HepG2 (cell line): ENCODE measurements around the gene ZBTB46. TPM values are rescaled to one million over a fixed set of nuclear protein-coding genes. Genes with fewer than 3 reads are reported as not detected.

Experiments
- DMAP1 ChIP-seq: IDR thresholded peaks from 2 replicates; pipeline ENCODE4 v1.6.1; 2016
- FOSL2 ChIP-seq: sonication (generic); formaldehyde crosslinking; IDR thresholded peaks from 2 replicates; pipeline ENCODE4 v1.4.0; 2020; ENCODE audit warnings: missing genetic modification reagents
- GPN1 ChIP-seq: sonication (generic); formaldehyde crosslinking; IDR thresholded peaks from 2 replicates; pipeline ENCODE4 v1.5.1; 2020; ENCODE audit warnings: missing genetic modification reagents, borderline replicate concordance
- HOXA5 ChIP-seq: sonication (generic); formaldehyde crosslinking; IDR thresholded peaks from 2 replicates; pipeline ENCODE4 v1.4.0; 2020; ENCODE audit warnings: missing genetic modification reagents
- KDM3A ChIP-seq: IDR thresholded peaks from 2 replicates; pipeline ENCODE4 v1.6.1; 2018; ENCODE audit warnings: low read depth, missing compliant biosample characterization
- KDM5B ChIP-seq: sonication (generic); formaldehyde crosslinking; IDR thresholded peaks from 2 replicates; pipeline ENCODE4 v1.4.0; 2020; ENCODE audit warnings: missing genetic modification reagents, mild to moderate bottlenecking, borderline replicate concordance
- NFIC ChIP-seq: IDR thresholded peaks from 2 replicates; pipeline ENCODE4 v1.6.1; 2012; ENCODE audit warnings: mild to moderate bottlenecking, low read length, inconsistent platforms
- NFRKB ChIP-seq: fragments of 450-650 bp; IDR thresholded peaks from 2 replicates; pipeline ENCODE4 v1.6.1; 2017
- NR1H2 ChIP-seq: sonication (generic); formaldehyde crosslinking; IDR thresholded peaks from 2 replicates; pipeline ENCODE4 v1.8.1; 2022; ENCODE audit warnings: low read depth, missing genetic modification reagents, borderline replicate concordance
- PHF21A ChIP-seq: sonication (generic); formaldehyde crosslinking; IDR thresholded peaks from 2 replicates; pipeline ENCODE4 v1.5.0; 2020; ENCODE audit warnings: mild to moderate bottlenecking, missing genetic modification reagents
- RBAK ChIP-seq: sonication (generic); formaldehyde crosslinking; IDR thresholded peaks from 2 replicates; pipeline ENCODE4 v1.5.1; 2020; ENCODE audit warnings: mild to moderate bottlenecking, missing genetic modification reagents
- RCOR2 ChIP-seq: IDR thresholded peaks from 2 replicates; pipeline ENCODE4 v1.6.1; 2016; ENCODE audit warnings: missing biosample characterization, missing genetic modification reagents
- SAP130 ChIP-seq: IDR thresholded peaks from 2 replicates; pipeline ENCODE4 v1.6.1; 2016; ENCODE audit warnings: low read depth
- TOPORS ChIP-seq: sonication (generic); formaldehyde crosslinking; IDR thresholded peaks from 2 replicates; pipeline ENCODE4 v1.8.0; 2023; ENCODE audit warnings: mild to moderate bottlenecking, missing genetic modification reagents
- ZBTB7A ChIP-seq: sonication (generic); formaldehyde crosslinking; IDR thresholded peaks from 2 replicates; pipeline ENCODE4 v1.8.0; 2022; ENCODE audit warnings: mild to moderate bottlenecking, missing genetic modification reagents
- ZNF205 ChIP-seq: IDR thresholded peaks from 2 replicates; pipeline ENCODE4 v1.6.1; 2018; ENCODE audit warnings: missing biosample characterization, missing genetic modification reagents
- ZNF431 ChIP-seq: sonication (generic); formaldehyde crosslinking; IDR thresholded peaks from 2 replicates; pipeline ENCODE4 v1.9.0; 2022; ENCODE audit warnings: missing genetic modification reagents, low read depth, mild to moderate bottlenecking, borderline replicate concordance
- ZNF451 ChIP-seq: sonication (generic); formaldehyde crosslinking; IDR thresholded peaks from 2 replicates; pipeline ENCODE4 v1.5.0; 2020; ENCODE audit warnings: mild to moderate bottlenecking, missing genetic modification reagents
- ZNF484 ChIP-seq: sonication (generic); formaldehyde crosslinking; IDR thresholded peaks from 2 replicates; pipeline ENCODE4 v1.5.1; 2020; ENCODE audit warnings: mild to moderate bottlenecking, low read depth, missing genetic modification reagents, borderline replicate concordance
- ZNF672 ChIP-seq: sonication (generic); formaldehyde crosslinking; IDR thresholded peaks from 2 replicates; pipeline ENCODE4 v1.8.1; 2022; ENCODE audit warnings: missing genetic modification reagents
- ZNF746 ChIP-seq: sonication (generic); formaldehyde crosslinking; IDR thresholded peaks from 2 replicates; pipeline ENCODE4 v1.8.0; 2022; ENCODE audit warnings: mild to moderate bottlenecking, missing genetic modification reagents
- ZNF766 ChIP-seq: sonication (generic); formaldehyde crosslinking; IDR thresholded peaks from 2 replicates; pipeline ENCODE4 v1.5.0; 2020; ENCODE audit warnings: missing genetic modification reagents, borderline replicate concordance
- ZNF850 ChIP-seq: sonication (generic); formaldehyde crosslinking; conservative IDR thresholded peaks from 2 replicates; pipeline ENCODE4 v1.9.0; 2021; ENCODE audit warnings: mild to moderate bottlenecking, missing genetic modification reagents
- ZNF891 ChIP-seq: sonication (generic); formaldehyde crosslinking; IDR thresholded peaks from 2 replicates; pipeline ENCODE4 v1.5.0; 2020; ENCODE audit warnings: mild to moderate bottlenecking, missing genetic modification reagents
- ZSCAN30 ChIP-seq: sonication (generic); formaldehyde crosslinking; IDR thresholded peaks from 2 replicates; pipeline ENCODE4 v1.5.0; 2020; ENCODE audit warnings: mild to moderate bottlenecking, missing genetic modification reagents
- polyA plus RNA-seq, 8 experiments: library from polyadenylated mRNA; depleted of rRNA in 3 of 8; stranded (reverse) in 7 of 8; unstranded in 1 of 8; fragments of >200 nt; fragmentation: Illumina TruSeq in 4 of 8; extraction: Trizol in 4 of 8; gene quantifications; 2 replicates each; pipeline versions ENCODE4 v1.2.1 to v1.2.3, GENCODE V29; 2011 to 2016; ENCODE audit warnings: low read depth in 4 of 8, missing spikeins in 1 of 8, mixed read lengths in 1 of 8; ENCODE audit not compliant: insufficient read depth in 1 of 8
- total RNA-seq, 5 experiments: library from RNA; depleted of rRNA; stranded (reverse); fragments of >200 nt; fragmentation: Illumina TruSeq; extraction: Trizol; gene quantifications; 2 replicates each; pipeline ENCODE4 v1.2.3, GENCODE V29; 2016; ENCODE audit warnings: low read depth in 1 of 5
- TF ChIP-seq, protein P1 (sequence below): sonication (generic); formaldehyde crosslinking; conservative IDR thresholded peaks from 2 replicates; pipeline ENCODE4 v1.4.0; 2020; ENCODE audit warnings: missing genetic modification reagents
- TF ChIP-seq, protein P2 (sequence below): sonication (generic); formaldehyde crosslinking; IDR thresholded peaks from 2 replicates; pipeline ENCODE4 v1.5.0; 2020; ENCODE audit warnings: missing genetic modification reagents, mild to moderate bottlenecking, borderline replicate concordance
- TF ChIP-seq, protein P3 (sequence below): sonication (generic); formaldehyde crosslinking; IDR thresholded peaks from 2 replicates; pipeline ENCODE4 v1.5.0; 2020; ENCODE audit warnings: missing genetic modification reagents
- TF ChIP-seq, protein P4 (sequence below): sonication (generic); formaldehyde crosslinking; IDR thresholded peaks from 2 replicates; pipeline ENCODE4 v1.4.0; 2020; ENCODE audit warnings: missing genetic modification reagents

The ZBTB46 gene
- total and polyA plus RNA-seq, 2 of the 13 experiments (the other 11 are each of a cell fraction or from before 2014, with no cell fraction given) = 1.6 to 13.5 TPM

DNA sequence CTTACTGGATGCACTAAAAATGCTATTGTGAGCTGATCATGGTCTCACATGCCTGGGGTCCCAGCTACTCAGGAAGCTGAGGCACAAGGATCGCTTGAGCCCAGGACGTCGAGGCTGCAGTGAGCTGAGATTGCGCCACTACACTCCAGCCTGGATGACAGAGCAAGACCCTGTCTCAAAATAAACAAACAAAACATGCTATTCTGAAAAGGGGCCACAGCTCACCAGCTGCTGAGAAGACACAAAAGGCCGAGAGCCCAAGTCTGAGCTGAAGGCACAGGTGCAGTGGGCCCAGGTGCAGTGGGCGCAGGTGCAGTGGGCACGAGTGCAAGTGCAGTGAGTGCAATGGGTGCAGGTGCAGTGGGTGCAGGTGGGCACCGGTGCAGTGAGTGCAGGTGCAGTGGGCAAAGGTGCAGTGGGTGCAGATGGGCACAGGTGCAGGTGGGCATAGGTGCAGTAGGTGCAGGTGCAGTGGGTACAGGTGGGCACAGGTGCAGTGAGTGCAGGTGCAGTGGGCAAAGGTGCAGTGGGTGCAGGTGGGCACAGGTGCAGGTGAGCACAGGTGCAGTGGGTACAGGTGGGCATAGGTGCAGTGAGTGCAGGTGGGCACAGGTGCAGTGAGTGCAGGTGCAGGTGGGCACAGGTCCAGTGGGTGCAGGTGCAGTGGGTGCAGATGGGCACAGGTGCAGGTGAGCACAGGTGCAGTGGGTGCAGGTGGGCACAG, 16.0 kb downstream of the ZBTB46 start (continued):
- TF ChIP-seq ZNF850 (no peak), ZNF746 (CRISPR knock-in tag) (no peak), FOSL2 (CRISPR knock-in tag) (no peak), ZNF451 (CRISPR knock-in tag) (no peak), SAP130 (CRISPR knock-in tag) (no peak), KDM5B (no peak), ZNF205 (CRISPR knock-in tag) (no peak), TOPORS (CRISPR knock-in tag) (no peak), NFIC (no peak), DMAP1 (no peak), PHF21A (CRISPR knock-in tag) (no peak), KDM3A (CRISPR knock-in tag) (no peak), ZSCAN30 (CRISPR knock-in tag) (no peak), ZNF766 (CRISPR knock-in tag) (no peak), ZNF672 (no peak), ZNF891 (CRISPR knock-in tag) (no peak), GPN1 (CRISPR knock-in tag) (no peak), NR1H2 (CRISPR knock-in tag) (no peak), RCOR2 (CRISPR knock-in tag) (no peak), RBAK (CRISPR knock-in tag) (no peak), ZBTB7A (CRISPR knock-in tag) (peak; percentile 66), ZNF484 (CRISPR knock-in tag) (no peak), HOXA5 (CRISPR knock-in tag) (no peak), NFRKB (no peak), ZNF431 (CRISPR knock-in tag) (no peak)
- TF ChIP-seq, protein P1, sequence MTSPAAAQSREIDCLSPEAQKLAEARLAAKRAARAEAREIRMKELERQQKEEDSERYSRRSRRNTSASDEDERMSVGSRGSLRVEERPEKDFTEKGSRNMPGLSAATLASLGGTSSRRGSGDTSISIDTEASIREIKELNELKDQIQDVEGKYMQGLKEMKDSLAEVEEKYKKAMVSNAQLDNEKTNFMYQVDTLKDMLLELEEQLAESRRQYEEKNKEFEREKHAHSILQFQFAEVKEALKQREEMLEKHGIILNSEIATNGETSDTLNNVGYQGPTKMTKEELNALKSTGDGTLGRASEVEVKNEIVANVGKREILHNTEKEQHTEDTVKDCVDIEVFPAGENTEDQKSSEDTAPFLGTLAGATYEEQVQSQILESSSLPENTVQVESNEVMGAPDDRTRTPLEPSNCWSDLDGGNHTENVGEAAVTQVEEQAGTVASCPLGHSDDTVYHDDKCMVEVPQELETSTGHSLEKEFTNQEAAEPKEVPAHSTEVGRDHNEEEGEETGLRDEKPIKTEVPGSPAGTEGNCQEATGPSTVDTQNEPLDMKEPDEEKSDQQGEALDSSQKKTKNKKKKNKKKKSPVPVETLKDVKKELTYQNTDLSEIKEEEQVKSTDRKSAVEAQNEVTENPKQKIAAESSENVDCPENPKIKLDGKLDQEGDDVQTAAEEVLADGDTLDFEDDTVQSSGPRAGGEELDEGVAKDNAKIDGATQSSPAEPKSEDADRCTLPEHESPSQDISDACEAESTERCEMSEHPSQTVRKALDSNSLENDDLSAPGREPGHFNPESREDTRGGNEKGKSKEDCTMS = no peak
- TF ChIP-seq, protein P2, sequence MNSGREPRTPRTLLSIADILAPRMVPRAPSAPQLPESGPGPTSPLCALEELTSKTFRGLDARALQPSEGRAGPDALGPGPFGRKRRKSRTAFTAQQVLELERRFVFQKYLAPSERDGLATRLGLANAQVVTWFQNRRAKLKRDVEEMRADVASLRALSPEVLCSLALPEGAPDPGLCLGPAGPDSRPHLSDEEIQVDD = no peak
- TF ChIP-seq, protein P3, sequence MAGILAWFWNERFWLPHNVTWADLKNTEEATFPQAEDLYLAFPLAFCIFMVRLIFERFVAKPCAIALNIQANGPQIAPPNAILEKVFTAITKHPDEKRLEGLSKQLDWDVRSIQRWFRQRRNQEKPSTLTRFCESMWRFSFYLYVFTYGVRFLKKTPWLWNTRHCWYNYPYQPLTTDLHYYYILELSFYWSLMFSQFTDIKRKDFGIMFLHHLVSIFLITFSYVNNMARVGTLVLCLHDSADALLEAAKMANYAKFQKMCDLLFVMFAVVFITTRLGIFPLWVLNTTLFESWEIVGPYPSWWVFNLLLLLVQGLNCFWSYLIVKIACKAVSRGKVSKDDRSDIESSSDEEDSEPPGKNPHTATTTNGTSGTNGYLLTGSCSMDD (CRISPR knock-in tag) = no peak
- TF ChIP-seq, protein P4, sequence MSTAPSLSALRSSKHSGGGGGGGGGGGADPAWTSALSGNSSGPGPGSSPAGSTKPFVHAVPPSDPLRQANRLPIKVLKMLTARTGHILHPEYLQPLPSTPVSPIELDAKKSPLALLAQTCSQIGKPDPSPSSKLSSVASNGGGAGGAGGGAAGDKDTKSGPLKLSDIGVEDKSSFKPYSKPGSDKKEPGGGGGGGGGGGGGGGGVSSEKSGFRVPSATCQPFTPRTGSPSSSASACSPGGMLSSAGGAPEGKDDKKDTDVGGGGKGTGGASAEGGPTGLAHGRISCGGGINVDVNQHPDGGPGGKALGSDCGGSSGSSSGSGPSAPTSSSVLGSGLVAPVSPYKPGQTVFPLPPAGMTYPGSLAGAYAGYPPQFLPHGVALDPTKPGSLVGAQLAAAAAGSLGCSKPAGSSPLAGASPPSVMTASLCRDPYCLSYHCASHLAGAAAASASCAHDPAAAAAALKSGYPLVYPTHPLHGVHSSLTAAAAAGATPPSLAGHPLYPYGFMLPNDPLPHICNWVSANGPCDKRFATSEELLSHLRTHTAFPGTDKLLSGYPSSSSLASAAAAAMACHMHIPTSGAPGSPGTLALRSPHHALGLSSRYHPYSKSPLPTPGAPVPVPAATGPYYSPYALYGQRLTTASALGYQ (CRISPR knock-in tag) = no peak
